Mucosa of stomach (tissue), 1 donor: Measurements from ENCODE around the gene NFKB1.

ENCODE experiments used
- H3K27me3 ChIP-seq: one replicate; pipeline ENCODE4 v1.7.0; 2013; ENCODE audit warnings: mild to moderate bottlenecking, low read length; ENCODE audit not compliant: control insufficient read depth, insufficient read depth
- H3K36me3 ChIP-seq: one replicate; pipeline ENCODE4 v1.7.0; 2013; ENCODE audit warnings: low read length; ENCODE audit not compliant: control insufficient read depth, insufficient read depth
- H3K4me1 ChIP-seq: one replicate; pipeline ENCODE4 v1.7.0; 2013; ENCODE audit warnings: mild to moderate bottlenecking, low read length; ENCODE audit not compliant: control insufficient read depth, insufficient read depth
- H3K4me3 ChIP-seq: one replicate; pipeline ENCODE4 v1.7.0; 2013; ENCODE audit warnings: low read length
- H3K9ac ChIP-seq: one replicate; pipeline ENCODE4 v1.7.0; 2013; ENCODE audit warnings: mild to moderate bottlenecking, low read length, moderate library complexity
- H3K9me3 ChIP-seq: one replicate; pipeline ENCODE4 v1.7.0; 2013; ENCODE audit warnings: mild to moderate bottlenecking, low read length, moderate library complexity; ENCODE audit not compliant: control insufficient read depth
- donor health status: Pancreatic carcinoma.

Gene NFKB1

DNA sequence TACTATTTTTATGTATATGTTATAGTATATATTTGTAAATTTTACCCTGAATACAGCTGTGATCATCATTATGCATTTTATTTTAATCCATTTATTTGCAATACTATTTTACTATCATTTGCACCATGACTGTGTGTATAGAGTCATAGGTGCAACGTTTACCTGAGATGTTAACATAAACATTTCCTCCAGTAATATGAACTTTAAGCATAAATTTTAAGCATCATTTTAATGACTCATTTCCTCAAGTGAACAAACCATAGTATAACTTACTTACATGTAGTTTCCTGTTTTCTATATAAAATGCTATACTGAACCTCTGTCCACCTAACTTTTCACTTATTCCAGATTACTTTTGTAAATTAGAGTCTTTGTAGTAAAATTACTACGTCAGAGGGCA is 92.8 kb downstream of the NFKB1 start:
- Histone ChIP-seq H3K36me3 (peaks cover 3% of the 10 kb centered on the region), H3K9me3 (no peaks in the 10 kb centered on the region), H3K27me3 (no peaks in the 10 kb centered on the region), H3K4me1 (no peaks in the 10 kb centered on the region), H3K4me3 (no peak overlapping the region), H3K9ac (no peak overlapping the region)

DNA sequence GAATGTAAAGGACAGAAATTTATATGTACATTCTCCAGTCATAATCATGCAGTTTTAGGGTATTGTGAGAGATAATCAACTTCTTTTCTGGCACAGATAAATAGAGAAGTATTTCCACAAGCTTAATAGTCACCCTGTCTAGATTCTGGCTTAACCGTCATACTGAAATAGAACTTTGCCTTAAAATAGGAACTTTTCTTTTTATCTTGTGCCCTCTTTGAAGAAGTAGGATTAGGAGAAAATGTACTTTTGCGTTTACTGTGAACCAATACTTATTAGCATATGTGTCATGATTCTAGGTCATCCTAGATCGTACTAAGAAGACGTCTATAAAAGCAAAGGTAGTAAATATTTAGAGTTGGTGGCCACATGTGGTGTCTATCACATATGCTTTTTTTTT is 95.4 kb downstream of the NFKB1 start:
- H3K4me1 ChIP-seq = no peaks in the 10 kb centered on the region
- no peak overlapping the region for H3K4me3 ChIP-seq
- peaks cover 10% of the 10 kb centered on the region for H3K36me3 ChIP-seq
- H3K27me3 ChIP-seq = no peaks in the 10 kb centered on the region
- H3K9me3 ChIP-seq = no peaks in the 10 kb centered on the region
- H3K9ac ChIP-seq = no peak overlapping the region

DNA sequence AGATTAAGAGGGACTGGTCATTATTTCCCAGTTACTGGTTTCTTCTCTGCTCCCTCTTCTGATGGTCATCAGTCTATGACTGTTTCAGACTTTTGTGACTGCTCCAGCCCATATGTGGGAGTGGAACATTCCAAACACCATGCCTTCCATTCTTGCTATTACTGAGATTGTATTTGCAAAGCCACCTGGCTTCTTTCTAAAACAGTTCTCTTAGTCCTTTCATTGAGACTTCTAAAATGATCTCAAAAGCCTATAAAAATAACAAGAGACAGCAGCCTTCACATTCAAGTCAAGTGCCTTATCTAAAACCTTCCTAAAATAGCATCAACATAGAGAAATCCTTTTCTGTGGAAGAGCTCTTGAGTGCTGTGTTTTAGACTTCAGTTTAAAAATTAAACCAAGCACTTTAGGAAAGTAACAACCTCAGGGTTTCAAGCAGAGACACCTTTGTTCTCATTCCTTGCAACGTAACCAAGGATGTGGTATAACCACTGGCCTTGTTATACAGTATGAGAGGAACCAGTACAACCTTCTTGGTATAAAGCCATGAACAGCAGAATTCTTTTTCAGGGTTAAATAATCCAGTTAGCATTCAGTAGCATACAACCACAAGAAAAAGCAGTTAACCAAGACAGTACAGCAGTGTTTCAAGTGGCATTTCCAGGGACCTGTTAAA is 97.1 kb downstream of the NFKB1 start:
- peaks cover 10% of the 10 kb centered on the region for H3K36me3 ChIP-seq
- H3K4me1 ChIP-seq = no peaks in the 10 kb centered on the region
- H3K27me3 ChIP-seq = no peaks in the 10 kb centered on the region
- H3K9me3 ChIP-seq = no peaks in the 10 kb centered on the region
- no peak overlapping the region for H3K9ac ChIP-seq
- H3K4me3 ChIP-seq = no peak overlapping the region

DNA sequence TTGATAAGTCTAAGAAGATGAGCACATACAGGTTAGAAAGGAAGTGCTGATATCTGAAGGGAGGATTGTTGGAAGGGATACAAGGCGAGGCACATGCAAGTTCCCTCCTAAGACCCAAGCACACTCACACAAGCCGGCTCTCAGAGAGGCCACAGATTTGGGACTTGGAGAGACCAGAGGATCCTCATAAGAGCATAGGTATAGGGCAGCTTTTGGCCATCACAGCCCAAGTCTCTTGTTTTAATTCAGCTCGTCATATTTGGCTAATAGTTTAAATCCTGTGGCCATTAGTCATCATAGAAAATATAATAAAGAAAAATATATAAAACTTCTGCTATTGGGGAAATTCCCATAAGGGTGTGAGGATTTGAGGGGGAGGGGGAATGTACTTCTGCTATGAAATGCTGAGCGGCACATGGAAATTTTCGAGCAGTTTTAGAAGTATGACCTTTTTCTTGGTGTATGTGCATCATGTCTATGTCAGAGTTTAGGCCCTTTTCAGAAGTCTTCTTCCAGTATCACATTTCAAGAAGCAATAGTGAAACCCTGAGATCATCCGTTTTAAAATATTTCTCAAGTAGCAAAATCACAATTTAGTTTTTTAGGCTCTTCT is 97.7 kb downstream of the NFKB1 start:
- Histone ChIP-seq H3K9me3 (no peaks in the 10 kb centered on the region), H3K9ac (no peak overlapping the region), H3K36me3 (peaks cover 10% of the 10 kb centered on the region), H3K4me3 (no peak overlapping the region), H3K27me3 (no peaks in the 10 kb centered on the region), H3K4me1 (no peaks in the 10 kb centered on the region)

DNA sequence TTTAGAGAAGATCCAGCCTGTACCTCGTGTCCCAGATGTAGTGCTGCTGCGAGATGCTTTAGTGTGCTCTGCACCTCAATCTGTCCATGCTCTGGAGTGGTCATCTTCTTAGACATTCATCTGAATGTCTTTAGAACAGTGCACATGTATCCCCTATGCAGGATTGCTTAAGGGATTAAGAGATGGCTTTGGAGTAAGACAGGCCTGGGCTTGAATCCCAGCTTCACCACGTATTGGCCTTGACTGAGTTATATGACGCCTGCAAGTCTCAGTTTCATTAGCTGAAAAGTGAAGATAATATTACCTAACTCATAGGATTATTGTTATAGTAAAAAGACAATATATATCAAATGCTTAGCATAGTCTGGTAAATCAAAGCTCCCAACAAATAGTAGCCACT is 98.3 kb downstream of the NFKB1 start:
- Histone ChIP-seq H3K4me1 (no peaks in the 10 kb centered on the region), H3K27me3 (no peaks in the 10 kb centered on the region), H3K9ac (no peak overlapping the region), H3K9me3 (no peaks in the 10 kb centered on the region), H3K4me3 (no peak overlapping the region), H3K36me3 (peaks cover 10% of the 10 kb centered on the region)

DNA sequence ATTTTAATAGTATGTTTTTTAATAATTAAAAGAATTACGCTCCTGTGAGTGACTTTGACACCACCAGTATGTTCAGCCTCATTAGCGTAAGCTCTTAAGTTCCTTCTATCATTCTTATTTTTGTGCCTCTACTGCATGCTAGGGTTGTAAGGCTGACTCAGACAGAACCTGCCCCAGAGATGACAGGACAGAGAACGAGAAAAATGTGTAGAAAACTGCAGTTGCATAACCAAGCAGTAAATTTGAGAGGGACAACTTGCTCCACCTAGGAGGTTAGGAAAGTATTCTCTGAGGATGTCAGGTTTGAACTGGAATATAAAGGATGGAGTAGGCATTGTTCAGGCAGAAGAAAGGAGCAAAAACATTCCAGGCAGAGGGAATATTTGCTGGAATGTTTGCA is 98.7 kb downstream of the NFKB1 start:
- Histone ChIP-seq H3K9me3 (no peaks in the 10 kb centered on the region), H3K4me1 (no peaks in the 10 kb centered on the region), H3K27me3 (no peaks in the 10 kb centered on the region), H3K9ac (no peak overlapping the region), H3K4me3 (no peak overlapping the region), H3K36me3 (peaks cover 10% of the 10 kb centered on the region)

DNA sequence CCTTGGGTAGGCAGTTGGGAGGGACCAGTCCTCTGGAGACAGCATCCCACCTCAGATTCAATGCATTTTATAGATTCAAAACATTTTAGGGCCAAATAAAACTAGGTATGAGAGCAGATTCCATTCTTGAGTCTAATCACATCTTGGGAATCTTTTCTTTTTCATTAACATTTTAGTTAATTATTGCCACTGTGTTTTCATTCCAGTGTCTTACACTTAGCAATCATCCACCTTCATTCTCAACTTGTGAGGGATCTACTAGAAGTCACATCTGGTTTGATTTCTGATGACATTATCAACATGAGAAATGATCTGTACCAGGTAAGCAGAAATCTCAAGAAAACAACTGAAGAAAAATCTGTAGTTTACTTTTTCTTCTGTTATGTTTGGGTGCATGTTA is 99.5 kb downstream of the NFKB1 start:
- no peak overlapping the region for H3K9ac ChIP-seq
- peaks cover 10% of the 10 kb centered on the region for H3K36me3 ChIP-seq
- H3K4me1 ChIP-seq = no peaks in the 10 kb centered on the region
- no peak overlapping the region for H3K4me3 ChIP-seq
- H3K27me3 ChIP-seq = no peaks in the 10 kb centered on the region
- H3K9me3 ChIP-seq = no peaks in the 10 kb centered on the region

DNA sequence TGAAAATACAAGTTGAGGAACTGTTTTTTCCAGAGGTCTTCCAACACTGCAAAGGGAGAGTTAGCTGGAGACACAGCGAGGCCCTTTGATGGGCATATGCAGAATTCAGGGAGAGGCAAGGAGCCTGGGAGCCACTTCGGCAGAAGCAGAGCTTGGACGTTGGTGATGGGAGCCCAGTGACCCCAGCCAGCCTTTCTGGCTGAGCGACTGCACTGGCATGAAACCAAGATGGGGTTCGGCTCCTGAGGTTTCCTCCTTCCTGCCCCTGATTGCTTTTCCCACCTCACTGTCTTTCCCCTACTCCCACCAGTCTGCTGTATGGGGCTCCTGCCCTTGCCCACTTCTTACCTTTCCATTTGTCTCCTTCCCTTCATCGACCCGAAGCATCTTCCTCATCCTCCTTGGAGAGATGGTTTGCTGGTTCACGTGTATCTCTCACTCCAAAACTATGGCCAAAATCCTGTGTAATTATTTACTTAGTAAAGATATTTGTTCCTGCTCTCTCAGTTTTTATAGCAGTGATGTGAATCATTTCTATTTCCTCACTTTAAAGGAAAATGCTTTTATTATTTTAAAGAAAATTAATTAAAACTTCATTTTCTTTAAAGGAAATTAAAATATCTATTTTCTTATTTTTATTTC is 100.5 kb downstream of the NFKB1 start:
- Histone ChIP-seq H3K4me1 (no peaks in the 10 kb centered on the region), H3K4me3 (no peak overlapping the region), H3K36me3 (peaks cover 7% of the 10 kb centered on the region), H3K9me3 (no peaks in the 10 kb centered on the region), H3K27me3 (no peaks in the 10 kb centered on the region), H3K9ac (no peak overlapping the region)

DNA sequence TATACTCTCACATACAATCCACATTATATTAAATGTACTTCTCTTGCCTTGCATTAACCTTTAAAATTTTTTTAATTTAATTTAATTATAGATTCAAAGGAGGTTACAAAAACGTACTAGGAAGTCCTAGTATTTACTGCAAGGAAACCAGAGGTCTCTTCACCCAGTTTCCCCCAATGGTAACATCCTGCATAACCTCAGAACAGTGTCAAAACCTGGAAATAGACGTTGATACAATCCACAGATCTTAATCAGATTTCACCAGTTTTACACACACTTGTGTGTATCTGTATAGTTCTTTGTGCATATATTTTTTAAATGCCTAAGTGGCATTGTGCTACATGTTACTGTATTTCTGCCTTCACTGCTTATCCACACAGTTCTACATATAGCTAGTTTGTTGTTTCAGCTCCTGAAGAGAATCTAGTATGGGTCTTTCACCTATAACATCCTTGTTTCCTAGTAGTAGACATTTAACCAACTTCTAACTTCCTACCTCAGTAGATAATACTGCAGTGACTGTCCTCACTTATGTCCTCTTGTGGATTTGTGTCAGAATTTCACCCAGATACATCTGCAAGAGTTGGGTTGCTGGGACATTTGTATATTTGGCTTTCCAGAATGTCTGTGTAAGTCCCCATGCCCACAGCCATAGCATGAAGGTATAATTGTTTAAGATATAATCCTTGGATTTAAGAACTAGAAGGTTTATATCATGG is 103.2 kb downstream of the NFKB1 start:
- Histone ChIP-seq H3K4me3 (no peak overlapping the region), H3K36me3 (peaks cover 15% of the 10 kb centered on the region), H3K27me3 (no peaks in the 10 kb centered on the region), H3K9ac (no peak overlapping the region), H3K9me3 (no peaks in the 10 kb centered on the region), H3K4me1 (no peaks in the 10 kb centered on the region)

DNA sequence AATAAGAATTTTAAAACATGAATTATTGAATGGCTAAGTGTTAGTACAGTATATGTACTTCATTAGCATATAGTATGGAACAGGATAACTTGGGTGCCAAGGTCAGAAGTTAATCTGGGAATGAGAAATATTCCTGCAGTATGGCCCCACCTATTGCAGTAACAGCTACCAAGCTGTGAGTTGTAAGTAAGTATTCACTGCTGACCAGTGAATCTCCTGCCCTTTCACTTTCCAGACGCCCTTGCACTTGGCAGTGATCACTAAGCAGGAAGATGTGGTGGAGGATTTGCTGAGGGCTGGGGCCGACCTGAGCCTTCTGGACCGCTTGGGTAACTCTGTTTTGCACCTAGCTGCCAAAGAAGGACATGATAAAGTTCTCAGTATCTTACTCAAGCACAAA is 105.1 kb downstream of the NFKB1 start:
- Histone ChIP-seq H3K4me1 (no peaks in the 10 kb centered on the region), H3K27me3 (no peaks in the 10 kb centered on the region), H3K36me3 (peaks cover 11% of the 10 kb centered on the region), H3K9me3 (no peaks in the 10 kb centered on the region), H3K9ac (no peak overlapping the region), H3K4me3 (no peak overlapping the region)

DNA sequence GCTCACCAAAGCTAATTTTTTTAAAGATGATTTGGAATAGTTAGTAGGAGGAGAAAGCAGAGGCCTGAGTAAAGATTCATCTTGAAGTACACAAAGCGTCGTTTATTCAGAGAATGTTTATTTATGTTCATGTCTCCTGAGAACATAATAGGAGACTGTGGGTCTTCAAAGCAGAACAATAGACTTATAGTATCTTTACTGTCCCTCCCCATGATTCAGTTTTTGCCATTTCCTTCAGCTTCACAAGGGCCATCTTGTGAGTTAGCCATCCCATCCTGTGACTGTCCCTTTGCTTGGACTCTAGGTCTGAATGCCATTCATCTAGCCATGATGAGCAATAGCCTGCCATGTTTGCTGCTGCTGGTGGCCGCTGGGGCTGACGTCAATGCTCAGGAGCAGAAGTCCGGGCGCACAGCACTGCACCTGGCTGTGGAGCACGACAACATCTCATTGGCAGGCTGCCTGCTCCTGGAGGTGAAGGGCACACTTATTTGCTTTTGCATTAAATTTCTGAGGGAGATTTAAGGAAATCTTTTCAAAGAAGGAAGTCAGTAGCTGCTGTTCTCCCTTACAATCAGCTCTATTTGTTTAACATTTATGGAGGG is 105.8 kb downstream of the NFKB1 start:
- Histone ChIP-seq H3K9me3 (no peaks in the 10 kb centered on the region), H3K4me3 (no peak overlapping the region), H3K36me3 (peaks cover 11% of the 10 kb centered on the region), H3K4me1 (no peaks in the 10 kb centered on the region), H3K27me3 (no peaks in the 10 kb centered on the region), H3K9ac (no peak overlapping the region)

DNA sequence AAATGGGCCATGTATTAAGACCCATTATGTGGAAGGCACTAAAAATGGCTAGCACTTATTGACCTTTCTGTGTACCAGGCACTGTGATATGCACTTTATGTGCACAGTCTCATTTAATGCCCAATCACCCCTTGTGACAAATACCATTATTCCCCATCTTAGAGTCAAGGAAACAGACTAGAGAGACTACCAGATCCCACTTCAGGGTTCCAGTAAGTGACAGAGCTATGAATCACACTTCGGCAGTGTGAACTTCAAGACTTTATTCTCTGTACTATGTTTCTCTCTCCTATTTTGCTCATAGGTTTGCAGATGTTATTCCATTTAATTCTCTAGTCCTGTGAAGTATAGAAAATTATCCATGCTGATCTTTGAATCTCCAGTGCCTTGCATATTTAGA is 107.0 kb downstream of the NFKB1 start:
- no peaks in the 10 kb centered on the region for H3K9me3 ChIP-seq
- H3K4me3 ChIP-seq = no peak overlapping the region
- H3K27me3 ChIP-seq = no peaks in the 10 kb centered on the region
- H3K4me1 ChIP-seq = no peaks in the 10 kb centered on the region
- H3K36me3 ChIP-seq = peaks cover 11% of the 10 kb centered on the region
- no peak overlapping the region for H3K9ac ChIP-seq
